ENCODE measurements around the gene BDKRB2.

DNA sequence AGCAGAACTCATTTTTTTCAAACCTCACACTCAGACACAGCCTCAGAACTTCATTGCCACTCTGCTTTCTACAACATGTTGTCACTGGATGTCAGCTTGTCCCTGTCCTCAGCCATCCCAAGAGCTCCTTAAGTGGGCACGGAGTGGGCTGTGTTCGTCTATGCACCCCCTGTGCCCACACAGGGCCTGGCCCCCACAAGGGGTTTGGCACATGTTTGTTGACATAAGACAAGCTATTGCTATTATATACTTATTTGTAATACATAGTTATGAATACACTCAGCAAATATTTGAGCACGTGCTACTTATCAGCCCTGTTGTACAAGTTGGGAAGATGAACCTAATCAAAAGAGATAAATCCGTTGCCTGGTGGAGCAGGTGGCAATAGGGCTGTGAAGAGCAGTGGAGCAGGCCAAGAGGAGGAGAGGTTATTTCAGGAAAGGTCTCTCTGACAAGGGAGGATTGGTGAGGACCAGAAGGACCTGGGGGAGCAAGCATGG, 47.1 kb downstream of the BDKRB2 start:
- TF ChIP-seq, protein P1, sequence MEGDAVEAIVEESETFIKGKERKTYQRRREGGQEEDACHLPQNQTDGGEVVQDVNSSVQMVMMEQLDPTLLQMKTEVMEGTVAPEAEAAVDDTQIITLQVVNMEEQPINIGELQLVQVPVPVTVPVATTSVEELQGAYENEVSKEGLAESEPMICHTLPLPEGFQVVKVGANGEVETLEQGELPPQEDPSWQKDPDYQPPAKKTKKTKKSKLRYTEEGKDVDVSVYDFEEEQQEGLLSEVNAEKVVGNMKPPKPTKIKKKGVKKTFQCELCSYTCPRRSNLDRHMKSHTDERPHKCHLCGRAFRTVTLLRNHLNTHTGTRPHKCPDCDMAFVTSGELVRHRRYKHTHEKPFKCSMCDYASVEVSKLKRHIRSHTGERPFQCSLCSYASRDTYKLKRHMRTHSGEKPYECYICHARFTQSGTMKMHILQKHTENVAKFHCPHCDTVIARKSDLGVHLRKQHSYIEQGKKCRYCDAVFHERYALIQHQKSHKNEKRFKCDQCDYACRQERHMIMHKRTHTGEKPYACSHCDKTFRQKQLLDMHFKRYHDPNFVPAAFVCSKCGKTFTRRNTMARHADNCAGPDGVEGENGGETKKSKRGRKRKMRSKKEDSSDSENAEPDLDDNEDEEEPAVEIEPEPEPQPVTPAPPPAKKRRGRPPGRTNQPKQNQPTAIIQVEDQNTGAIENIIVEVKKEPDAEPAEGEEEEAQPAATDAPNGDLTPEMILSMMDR (conservative IDR thresholded peaks at IDR 0.05 in 1 of 2, IDR thresholded peaks at IDR 0.05 in 1 of 2; ENCODE audit: low read depth in 1 of 2, low read length in 2 of 2), result no peak
- TF ChIP-seq EZH2 (IDR thresholded peaks at IDR 0.05; ENCODE audit: low read length, missing control alignments), result no peak
